ENCODE data around the gene CHSY3.

CHSY3 gene

GRCh38 chr5:130102960-130103359 is 198.7 kb downstream of the CHSY3 start:
- DNase-seq: no peak

GRCh38 chr5:130104895-130105688 is 200.8 kb downstream of the CHSY3 start:
- no peak for DNase-seq

DNA sequence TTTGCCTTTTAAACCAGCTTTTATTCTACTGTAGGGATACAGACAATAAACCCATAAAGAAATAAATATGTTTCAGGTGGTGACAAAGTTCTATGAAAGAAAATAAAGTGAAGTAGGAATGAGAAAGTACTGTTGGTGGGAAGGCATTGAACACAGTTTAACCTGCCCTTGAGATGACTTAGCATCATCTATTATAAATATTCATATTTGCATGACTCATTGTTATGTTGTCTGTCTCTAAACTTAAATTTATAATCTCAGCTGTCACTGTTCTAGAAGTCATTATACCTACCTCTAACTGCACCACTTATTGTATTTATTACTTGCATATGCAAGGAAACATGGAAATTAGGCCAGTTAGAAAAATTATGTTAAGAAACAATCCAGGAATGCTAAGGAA is 202.2 kb downstream of the CHSY3 start:
- no peak for DNase-seq

- no peak for DNase-seq
Measured at GRCh38 chr5:130109152-130109551, 204.9 kb downstream of the CHSY3 start.

DNA sequence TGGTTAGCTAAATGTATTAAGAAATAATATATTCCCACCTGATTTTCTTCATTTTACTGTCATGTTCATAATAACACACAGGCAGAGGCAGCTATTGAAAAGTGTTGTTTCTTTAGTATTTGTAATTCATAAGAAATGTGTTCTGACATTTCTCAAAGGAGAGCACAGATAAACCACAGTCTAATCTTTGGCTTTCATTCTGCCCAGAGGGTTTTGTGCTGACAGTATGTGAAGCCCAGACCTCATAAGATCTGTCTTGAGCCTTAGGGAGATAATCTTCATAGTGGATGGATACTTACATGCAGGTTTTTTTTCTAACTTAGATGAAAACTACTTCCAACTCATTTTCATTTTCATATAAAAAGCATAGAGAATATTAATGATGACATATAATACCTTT is 206.1 kb downstream of the CHSY3 start:
- DNase-seq: no peak

DNA sequence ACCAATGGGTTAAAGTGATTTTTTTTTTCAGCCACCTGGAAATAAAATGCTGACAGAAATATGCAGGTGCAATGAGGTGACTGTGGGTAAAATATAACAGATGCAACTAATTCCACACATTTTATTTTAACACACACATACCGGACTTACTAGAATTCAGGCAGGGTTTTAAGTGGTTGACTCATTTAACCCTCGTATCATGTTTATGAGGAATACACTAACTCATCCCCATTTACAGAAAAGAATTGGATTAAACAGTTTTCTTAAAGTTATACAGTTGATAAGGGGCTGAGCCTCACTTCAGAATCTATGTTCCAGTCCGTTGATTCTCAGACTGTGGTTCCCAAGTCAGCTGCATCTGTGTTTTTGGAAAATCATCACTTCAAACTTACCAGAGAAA is 207.5 kb downstream of the CHSY3 start:
- no peak for DNase-seq

GRCh38 chr5:130112246-130112645 is 208.0 kb downstream of the CHSY3 start:
- DNase-seq: no peak

DNA sequence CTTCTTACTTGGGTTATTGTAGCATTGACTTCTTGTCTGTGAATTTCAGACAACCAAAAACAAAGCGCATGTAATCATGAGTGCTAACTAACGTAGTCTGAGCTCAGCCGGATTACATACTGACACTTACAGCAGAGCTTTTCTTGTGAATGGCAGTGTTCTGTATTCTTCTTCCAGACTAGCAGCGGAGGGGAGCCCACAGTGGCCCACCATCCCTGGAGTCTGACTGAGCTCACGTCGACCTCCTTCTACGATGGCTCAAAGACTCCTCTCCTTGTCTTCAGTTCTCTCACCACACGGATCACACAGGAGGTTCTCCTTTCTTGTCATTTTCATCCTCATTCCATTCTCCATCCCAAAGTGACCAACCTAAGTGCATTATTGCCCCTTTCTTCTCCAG is 211.4 kb downstream of the CHSY3 start:
- DNase-seq: no peak

GRCh38 chr5:130116462-130116861 is 212.2 kb downstream of the CHSY3 start:
- DNase-seq: no peak

GRCh38 chr5:130116972-130117371 is 212.7 kb downstream of the CHSY3 start:
- DNase-seq: no peak

- DNase-seq: no peak
Measured at GRCh38 chr5:130126746-130127145, 222.5 kb downstream of the CHSY3 start.

DNA sequence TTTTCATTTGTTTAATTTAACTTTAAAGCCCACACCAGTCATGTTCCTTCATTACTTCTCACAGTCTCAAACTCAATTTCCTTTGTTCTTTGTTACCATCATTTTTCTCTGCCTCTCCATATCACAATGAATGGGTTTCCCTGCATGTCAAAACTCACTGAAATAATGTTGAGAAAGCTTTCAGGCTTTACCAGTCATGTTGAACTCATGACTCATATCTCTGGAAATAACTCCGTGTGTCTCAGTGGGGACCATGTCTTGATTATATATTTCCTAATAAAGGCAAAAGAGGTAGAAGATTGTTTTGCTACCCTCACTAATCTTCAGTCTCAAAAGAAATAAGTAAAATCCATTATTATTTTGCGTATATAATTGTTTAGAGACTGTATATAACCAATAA is 231.2 kb downstream of the CHSY3 start:
- no peak for DNase-seq

DNA sequence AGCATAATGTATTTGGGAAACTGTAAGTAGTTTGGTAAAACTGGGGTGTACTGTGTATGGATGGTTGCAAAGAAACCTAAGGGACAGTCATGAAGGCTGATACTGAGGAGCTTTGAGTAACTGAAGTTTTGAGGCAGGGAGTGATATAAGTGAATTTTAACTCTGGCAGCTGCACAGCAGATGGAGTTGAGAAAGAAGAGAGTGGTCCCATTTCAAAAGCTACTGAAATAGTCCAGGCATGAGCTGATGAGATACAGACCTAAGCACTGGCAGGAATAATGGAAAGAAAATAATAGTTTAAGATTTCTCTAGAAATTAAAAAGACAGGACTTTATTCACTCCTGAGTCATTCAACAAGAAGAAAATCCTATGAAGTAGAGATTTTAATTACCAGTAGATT is 232.0 kb downstream of the CHSY3 start:
- DNase-seq: no peak

- no peak for DNase-seq
Measured at GRCh38 chr5:130137681-130138080, 233.4 kb downstream of the CHSY3 start.

DNA sequence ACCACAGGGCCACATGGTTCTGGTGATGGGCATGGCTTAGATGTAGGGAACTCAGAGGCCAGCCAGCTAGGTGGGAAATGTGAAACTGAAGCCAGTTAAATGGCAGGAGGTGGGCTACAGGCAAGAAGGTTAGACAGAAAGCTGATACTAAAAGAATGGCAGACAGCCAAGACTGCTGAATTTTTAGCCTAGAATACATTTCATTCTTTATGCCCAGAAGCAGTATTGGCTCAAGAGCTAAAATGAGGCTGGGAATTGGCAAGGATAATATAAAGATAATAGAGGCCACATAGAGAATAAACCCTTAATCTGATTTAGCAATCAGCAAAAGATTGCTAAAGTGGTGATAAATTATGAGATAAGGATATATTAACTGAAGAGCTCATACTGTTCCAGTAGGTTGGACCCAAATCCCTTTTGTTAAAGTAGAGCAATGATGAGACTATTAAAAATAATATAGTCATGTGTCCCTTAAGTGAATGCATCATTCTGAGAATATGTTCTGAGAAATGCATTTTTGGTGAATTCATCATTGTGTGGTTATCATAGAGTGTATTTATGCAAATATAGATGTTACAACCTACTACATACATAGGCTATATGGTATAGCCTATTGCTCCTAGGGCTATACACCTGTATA is 234.3 kb downstream of the CHSY3 start:
- DNase-seq: no peak

- DNase-seq: no peak
Measured at GRCh38 chr5:130141659-130142320, 237.5 kb downstream of the CHSY3 start.

DNA sequence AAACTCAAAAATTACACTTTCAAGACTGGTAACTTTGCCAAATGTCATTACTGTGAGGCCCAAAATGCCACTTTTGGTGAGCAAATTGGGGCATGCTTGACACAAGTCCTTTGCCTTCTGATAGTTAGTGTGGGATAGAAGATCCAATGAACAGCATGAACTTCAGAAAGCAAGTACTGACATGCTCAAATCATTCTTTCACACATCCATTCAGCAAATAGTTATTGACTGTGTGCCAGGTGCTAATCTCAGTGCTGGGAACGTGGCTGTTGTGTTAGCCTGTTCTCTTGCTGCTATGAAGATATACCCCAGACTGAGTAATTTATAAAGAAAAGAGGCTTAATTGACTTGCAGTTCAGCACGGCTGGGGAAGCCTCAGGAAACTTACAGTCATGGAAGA is 247.0 kb downstream of the CHSY3 start:
- DNase-seq: no peak

DNA sequence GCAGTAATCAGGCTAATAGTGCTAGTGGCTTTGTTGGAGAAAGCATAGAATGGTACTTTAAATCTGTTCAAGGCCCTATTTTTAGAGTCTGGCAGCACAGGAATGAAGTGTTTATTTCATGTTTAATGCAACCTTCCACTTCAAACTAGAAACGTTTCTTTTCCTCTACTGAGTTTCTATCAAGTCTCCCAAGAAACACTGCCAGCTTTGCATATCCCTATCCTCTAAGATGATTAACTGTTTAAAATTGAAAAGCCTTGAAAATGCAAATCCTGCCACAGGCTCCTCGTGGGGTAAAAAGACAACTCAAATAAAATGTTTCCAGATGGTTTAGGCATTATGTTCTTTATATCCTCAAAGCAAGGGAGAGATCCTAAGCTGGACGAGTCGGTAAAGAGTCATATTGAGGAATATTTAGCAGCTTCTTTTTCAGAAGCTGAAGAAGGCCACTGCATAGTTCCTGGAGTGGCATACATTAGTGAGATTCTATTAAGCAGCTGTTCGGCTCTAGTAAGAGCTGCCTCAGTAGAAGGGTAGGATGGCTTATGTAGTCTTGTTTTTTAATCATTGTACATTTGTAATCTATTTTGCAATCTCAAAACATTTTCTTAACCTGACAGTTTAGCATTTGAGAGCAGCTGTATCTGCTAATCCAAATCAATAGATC is 251.2 kb downstream of the CHSY3 start:
- DNase-seq: no peak

DNA sequence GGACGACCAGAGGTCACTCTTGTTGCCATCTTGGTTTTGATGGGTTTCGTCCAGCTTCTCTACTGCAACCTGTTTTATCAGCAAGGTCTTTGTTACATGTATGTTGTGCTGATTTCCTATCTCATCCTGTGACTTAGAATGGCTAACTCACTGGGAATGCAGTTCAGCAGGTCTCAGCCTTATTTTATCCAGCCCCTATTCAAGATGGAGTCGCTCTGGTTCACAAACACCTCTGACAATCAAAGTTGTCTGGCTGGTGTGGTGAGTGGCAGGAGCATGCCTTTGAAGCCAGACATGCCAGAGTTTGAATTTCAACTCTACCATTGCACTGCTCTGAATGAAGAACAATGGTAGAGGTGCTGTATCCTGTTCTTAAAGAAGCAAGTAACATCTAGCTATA is 253.8 kb downstream of the CHSY3 start:
- DNase-seq: no peak

DNA sequence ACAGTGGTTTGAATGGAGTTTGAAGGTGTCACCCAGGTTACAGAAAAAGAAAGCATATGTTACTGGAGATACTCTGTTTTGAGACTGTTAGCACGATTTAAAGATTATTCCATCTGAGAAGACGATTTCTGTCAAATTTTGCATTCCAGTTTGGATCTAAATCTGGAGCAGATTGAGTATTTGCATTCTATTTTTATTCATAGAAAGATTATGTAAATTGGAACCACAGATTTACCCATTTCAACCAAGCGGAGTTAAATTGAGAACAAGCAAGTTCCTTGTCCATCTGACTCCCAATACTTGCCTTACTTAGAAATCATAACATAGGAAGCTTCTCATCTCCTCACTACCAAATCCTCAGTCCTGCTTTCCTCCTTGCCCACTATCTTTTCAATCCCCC is 255.7 kb downstream of the CHSY3 start:
- DNase-seq: no peak

- no peak for DNase-seq
Measured at GRCh38 chr5:130164966-130165365, 260.7 kb downstream of the CHSY3 start.

GRCh38 chr5:130166839-130167490 is 262.7 kb downstream of the CHSY3 start:
- DNase-seq: no peak

DNA sequence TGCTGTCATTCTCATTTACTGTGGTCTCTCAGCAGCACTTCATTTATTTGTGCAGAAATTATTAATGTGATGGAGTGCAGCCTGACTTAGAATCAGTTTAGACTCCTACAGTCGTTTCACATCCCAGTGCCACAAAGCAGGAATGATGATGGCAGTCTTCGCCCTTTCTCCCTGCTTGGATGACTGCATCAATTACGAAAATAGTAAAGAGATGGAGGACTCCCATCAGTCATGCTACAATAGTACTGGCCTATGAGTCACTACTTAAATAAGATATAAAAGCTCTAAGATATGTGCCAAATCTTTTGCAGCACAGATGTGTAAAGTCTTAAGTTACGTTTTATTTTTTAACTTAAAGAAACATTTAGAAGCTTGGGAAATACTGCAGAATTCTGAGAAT is 263.9 kb downstream of the CHSY3 start:
- no peak for DNase-seq

Measured in stimulated activated naive CD4-positive, alpha-beta T cell treated with Interleukin-2 at 50 U/mL for 16 hours (primary cell).